Measurements from ENCODE around the gene UNC5C.

UNC5C gene

DNA sequence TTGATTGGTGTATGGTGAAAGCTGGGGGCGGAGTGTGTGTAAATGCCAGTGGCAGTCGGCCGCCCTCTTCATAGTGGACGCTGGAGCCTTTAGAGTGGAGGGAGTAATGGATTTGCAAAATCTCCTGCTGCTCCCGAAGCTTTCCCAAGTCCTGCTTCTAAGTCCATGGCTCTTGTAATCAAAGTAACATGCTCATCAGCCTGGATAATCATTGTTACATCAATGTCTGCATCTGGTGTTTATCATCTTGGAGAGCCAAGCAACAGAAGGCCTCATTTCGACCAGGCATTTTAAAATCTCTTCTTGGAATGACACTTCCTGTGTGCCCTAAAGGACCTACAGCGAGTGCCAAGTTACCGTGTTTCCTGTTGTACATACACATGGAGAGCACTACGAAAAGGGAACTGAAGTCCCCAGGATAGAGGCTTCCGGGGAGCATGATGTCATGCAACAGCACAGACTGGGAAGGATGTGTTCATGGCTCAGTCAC, 32.2 kb downstream of the UNC5C start:
- DNase-seq: no peak

DNA sequence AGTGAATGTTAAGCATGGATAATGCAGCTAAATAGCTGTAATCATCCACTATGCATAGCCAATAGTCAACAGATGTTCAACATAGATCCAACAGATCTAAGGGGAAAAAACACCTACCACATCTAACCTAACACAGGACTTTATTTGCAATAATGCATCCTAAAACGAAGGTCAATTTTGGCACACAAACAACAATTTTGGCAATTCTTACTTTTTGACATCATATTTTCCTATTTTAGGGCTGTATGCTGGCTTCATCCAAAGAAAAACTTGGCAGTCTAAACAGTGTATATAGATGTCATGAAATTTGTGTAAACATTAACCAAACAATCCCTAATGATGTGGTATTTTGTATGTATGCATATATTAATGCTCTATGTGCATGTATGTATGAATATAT, 33.2 kb downstream of the UNC5C start:
- DNase-seq: no peak

DNA sequence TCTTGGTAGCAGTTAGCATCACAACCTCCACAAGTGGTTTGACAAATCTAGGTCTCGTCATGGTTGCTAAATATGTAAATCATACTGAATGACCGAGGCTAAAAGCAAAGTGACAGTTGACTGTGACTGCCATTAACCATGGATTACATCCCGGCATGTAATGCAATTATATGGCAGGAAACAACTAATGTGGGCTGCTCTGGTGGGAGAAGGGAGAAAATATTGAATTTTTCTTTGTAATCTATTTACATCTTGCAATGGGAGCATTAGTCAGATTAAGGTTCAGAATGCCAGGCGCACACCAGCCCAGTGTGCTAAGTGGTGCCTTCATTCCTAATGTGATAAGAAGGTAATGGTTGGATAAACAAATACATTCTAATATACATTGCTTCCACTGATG, 35.8 kb downstream of the UNC5C start:
- DNase-seq: no peak

DNA sequence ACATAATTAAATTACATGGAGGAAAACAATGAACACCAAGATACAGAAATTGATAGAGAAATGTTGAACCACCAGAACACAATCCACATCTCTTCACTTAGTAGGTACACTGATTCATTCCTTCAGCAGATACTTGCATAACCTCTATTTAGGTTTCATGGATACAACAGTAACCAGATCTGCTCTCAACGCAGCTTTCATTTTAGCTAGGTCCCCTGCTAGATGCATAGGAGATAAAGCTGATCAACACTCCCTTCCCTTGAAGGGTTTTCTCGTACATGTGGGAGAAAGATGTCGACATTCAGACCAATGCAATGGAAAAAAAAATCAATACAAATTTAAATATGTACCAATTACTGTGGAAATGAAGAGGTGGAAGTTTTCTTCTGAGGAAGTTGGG, 37.3 kb downstream of the UNC5C start:
- no peak for DNase-seq

DNA sequence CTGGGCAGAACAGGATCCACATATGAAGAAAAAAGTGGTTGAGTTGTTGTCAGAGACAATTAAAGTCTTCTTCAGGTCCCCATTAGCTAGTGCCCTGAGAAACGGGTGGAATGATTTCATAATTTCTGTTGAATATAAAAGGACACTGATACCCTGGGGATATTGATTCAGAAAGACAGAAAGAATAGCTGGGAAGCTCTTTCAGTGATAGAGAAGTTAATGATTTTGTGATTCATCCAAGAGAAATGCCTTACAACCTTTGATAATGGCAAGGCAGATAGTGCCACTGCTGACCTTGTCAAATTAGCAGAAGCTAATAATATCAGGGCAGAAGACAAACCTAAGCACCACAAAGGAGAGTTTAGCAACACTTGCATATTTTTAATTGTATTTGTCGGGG, 37.9 kb downstream of the UNC5C start:
- DNase-seq: no peak

DNA sequence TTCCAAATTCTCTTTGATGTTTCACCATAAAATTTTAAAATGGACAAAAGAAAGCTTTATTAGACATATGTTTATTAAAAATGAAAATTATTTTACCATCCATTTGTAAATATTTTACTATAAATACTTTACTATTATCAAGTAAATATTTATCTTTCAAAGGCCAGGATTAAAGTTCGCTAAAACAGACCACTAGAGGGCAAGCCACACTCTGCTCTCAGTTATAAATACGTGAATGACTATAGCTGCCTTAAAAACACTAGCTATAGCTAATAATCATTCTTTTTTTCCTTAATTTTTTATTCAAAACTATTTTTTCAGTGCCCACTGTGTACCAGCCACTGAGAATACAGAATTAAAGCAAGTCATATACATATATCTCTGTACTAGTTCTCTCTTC, 38.6 kb downstream of the UNC5C start:
- DNase-seq: no peak

DNA sequence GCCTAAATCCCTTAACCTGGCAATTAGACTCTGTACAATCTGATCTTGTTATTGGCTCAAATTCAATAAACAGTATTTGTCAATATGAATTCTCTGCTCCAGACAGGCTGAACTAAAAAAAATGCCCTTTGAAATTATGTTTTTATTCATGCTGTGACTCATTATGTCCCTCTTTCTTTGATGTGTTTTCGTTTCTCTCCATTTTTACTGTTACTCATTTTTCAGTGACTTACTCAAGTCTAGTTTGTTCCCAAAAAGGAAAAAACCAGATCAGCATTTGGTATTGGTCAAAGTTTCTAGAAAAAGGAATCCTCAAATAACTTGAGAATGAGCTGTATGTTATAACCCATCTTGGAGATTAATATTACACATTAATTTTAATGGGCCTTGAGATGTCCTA, 40.4 kb downstream of the UNC5C start:
- DNase-seq: no peak

DNA sequence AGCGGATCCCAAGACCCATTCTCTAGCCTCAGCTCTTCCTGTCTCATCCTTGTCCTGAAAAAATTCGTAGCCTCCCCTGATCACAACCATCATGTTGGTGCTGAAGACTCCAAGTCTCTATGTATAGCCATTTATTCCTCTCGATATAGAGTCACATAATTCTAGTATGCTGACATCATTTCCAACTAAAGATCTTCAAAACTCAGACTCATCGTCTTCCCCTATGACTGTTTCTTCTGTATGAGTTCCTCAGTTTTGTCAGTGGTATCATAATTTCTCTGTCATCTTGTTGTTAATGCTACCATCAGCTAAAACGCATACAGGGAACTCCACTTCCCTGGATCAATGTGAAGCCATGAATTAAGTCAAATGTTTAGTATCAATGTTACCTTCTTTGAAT, 41.2 kb downstream of the UNC5C start:
- no peak for DNase-seq

DNA sequence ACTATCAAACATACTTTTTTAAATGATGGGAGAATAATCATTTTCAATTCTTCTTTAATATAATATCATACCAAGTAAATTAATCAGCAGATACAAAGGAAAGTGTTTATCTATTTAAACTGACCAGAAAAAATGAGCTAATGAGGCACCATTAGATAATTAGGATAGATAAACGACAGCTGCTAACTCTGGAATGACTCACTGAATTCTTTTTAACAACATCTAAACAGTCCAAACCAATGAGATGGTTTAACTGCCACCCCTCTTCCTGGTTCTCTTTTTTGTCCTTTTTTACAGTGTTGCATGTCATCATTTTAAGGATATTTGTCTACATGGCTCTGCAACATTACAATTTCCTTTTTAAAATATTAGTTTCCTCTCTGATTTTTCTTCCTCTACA, 41.6 kb downstream of the UNC5C start:
- DNase-seq: no peak

DNA sequence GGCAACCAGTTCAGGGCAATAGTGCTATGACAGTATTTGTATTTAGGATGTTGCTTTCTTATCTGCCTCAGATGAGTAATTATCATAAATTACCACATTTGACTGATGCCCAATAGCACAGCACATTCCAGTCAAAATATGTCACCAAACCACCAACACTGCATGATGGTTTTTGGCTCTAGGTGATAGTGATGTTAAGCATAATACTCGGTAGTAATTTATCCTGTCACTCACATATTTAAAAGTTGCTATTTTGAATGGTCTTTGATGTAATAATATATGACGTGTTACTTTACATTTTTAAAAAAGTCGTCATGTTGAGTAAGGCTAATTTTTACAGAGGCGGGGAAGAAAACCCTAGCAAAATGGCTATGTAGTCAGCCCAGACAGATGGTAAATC, 42.5 kb downstream of the UNC5C start:
- DNase-seq: no peak

DNA sequence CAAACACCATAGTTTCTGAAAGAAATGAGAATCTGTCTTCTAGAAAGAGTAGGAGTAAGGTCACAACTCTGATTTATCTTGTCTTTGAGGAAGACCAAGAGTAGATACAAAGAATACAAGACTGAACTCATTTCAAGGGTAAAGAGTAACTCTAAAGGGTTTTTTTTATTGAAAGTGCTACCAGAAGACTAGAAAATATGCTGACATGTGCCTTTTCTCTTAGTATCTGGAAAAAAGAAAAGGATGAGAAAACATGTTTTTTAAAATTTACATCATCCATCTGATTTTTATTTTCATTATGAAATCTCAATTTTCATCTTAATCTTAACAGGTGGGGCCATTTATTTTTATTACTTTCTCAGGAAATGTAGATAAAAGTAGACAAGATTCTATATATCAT, 43.0 kb downstream of the UNC5C start:
- no peak for DNase-seq

DNA sequence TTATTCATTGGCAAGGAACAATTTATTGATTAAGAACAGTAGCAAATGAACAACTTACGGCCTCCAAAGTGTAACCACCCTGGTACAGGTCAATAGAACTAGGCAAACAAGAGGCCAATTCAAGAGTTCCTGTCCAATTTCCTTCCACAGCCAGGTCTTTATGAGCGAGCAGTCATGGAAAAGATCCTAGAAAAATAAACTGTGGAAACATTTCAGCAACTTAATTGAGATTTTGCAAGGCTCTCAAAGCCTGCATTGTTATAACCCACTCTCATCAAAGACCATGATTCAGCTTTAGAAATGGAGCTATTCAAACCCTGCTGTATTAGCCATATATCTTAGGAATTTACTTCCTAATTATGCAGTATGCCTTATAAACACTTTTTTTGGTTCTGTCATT, 43.6 kb downstream of the UNC5C start:
- no peak for DNase-seq

DNA sequence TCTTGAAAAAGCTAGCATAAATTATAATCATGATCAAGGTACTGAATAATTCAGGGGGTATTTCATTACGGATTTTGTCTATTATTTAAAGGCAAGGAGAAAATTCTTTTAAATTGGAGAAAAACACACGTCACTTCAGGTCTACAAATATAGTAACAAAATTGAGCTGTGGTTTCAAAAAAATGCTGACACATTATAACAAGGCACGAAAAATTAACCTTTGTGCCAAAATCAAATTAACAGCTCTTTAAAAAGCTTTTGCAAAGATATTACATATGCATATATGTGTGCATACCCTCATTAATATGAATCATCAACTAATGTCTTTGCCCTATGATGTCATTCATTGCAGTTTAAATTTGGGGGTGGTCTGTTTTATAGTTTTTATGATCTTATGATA, 44.3 kb downstream of the UNC5C start:
- no peak for DNase-seq

DNA sequence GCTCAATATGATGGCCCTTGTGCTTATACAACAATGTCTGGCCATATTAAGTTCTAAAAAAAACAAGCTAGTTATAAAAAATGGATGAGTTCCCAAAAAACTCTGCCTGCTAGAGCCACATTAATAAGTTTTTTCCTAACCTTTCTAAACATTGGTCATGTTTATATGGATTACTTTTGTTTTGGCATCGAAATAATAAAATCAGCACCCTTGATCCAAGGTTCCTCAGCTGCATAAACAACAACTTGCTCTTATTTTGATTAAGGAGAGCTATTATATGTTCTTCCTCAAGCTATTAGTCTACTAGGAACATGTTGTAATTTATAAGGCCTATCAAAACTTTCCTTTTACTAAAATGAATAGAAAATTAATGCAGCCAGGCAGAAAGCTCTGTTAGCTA, 48.4 kb downstream of the UNC5C start:
- no peak for DNase-seq

DNA sequence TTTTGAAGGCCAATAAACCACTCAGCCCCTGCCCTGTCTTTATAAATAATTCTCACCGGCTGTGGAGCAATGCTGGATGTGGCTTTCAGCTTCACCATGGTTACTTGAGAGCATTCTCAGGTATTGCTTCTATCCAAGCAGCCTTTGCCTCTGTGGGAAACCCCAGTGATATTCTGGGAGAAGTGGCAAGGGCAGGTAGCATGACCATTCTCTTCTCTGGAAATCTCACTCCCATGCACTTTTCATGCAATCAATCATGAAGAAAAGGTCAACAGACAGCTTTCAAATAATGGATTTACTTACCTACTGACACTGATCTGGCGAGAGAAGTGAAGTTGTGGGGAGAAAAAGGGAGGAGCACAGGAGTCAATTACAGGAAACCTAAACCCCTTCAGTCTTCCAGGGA, 49.5 kb downstream of the UNC5C start:
- DNase-seq: no peak

DNA sequence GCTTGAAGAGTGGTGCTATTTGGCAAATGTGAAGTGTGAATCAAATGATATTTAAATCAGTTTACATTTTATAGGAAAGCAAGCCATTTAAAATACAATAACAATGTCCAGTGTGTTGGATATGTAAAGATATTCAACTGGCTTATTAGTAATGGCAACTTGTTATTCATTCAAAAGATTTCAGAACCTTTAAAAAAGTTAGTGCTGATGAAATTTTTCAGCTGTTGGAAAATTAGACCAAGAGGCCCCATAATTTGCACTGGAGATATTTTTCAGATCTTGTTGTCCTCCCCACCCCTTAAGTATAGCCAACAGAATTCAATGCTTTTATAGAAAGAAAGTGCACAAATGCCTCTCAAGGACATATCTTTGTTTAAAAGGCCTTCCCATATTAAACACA, 54.6 kb downstream of the UNC5C start:
- DNase-seq: no peak

DNA sequence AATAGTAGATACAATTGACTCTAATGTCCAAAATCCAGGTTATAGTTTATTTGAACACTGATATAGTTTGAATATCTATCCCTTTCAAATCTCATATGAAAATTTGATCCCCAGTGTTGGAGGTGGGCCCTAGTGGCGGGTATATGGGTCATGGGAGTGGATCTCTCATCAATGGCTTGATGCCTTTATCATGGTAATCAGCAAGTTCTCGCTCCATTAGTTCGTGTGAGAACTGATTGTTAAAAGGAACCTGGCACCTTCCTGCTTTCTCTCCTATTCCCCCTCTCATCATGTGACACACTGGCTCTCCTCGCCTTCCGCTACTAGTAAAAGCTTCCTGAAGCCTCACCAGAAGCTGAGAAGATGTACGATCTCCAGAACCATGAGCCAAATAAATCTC, 70.1 kb downstream of the UNC5C start:
- no peak for DNase-seq

DNA sequence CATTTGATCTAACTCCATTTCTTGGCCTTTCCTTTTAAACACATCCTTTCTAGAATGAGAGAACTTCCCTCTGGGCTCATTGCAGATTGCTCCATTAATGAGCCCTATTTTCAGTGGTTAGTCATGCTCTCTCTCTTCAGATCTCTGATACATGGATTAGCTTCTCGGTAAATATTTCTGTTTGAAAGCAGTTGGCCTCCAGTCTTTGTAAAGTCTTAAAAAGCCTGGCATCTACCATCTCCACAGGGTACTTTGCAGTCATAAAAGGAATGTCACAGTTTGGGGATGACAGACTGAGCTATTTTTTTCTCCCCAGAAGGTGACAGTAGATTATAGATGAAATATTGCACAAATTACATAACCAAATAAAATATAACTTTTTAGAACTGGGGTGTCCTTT, 72.7 kb downstream of the UNC5C start:
- DNase-seq: no peak

DNA sequence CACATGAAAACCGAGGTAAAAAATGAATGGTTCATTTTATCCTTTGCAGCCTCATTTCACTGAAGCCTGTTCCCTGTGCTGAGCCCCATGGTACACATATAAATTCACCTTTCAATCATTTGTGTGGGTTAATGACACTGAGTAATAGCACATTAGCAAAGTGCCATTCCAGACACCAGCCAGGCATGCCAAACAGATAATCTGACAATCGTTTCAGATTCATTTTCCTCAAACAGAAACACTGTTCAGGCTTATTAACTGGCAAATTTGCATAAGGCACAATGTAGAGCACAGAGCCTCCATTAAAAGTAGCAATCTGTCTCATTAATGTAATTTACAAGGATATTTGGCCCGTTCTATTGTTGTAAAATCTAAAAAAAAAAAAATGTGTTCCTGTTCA, 76.2 kb downstream of the UNC5C start:
- no peak for DNase-seq

DNA sequence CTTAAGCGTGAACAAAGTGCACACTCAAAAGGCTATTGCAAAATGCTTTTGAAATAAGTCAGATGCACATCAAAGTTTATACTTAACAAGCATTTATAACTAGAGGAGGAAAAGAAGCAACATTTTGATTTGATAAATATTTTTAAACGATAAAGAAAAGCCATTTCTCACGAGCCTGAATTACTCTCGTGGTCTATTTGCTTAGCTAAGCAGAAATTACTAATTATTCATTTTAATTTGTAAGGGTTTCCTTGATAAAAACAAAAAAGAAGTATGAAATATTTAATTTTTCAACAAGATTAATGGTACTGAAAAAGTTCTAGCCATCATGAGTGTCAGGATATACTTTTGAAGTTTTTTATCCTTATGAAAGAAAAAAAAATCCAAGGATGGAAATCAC, 78.2 kb downstream of the UNC5C start:
- DNase-seq: no peak

DNA sequence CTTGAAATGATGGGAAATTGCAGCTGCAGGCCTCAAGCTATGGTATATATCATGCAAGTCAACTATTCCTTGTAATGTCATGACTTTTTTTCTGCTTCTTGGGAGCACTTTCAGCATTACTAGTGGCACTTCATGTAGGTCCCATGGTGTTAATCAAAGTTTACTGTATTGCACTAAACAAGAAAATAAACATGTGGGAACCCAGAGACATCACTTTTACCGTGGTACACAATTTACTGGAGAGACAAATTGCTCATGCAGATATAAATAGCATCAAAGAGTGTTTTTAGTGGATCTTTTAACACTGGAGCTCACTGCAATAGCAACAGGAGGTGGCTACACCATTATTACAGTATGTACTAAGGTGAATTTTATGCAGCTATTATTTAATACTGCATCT, 79.2 kb downstream of the UNC5C start:
- no peak for DNase-seq

DNA sequence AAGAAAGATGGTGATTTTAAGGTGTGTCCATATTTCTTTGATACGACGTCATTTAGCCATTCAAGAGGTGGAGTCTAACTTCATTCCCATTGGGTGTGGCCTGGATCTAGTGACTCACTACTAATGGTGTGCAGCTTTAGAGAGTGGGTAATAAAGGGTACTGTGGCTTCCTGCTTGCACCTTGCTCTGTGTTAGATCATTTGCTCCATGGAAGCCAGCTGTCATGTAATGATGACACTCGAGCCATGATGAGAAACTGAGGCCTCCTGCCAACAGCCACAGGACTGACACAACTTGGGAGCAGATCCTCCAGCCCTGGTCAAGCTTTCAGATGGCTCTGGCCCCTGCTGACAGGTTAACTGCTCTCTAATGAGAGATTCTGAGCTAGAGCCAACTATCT, 82.0 kb downstream of the UNC5C start:
- DNase-seq: no peak

DNA sequence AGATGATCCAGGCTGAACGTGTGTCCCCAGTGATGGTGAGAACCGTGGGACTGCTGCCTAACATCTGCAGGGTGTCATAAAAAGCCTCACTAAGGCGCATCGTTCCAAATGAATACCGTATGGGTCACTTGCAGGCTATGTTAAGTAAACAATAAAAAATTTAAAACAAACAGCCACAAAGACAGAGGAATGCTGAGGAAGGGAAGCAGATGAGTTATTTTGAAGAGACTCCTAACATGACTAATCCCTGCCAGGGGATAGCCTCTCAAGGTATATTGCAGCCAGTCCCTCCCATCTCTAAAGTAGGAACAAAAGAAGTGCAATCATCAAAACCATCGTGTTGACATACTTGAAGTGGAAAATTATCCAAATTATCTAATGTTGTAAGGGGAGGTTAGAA, 83.8 kb downstream of the UNC5C start:
- DNase-seq: no peak

DNA sequence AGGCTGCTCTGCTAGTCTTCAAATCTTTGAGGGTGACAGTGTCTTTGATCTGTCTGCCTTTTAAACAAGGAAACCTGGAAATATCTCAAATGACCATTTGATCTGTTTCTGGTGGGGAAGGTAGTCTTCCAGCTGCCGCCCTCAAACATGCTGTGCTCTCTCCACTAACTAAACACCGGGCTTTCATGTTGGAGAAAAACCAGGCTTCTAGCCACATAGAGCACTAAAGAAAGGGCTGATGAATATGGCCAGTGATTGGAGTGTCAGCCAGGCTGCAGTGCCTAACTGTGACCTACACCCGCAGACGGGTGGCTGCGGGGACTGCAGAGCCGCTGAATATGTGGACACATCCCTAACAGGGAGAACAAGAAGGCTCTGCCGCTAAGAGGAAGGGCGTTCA, 85.9 kb downstream of the UNC5C start:
- no peak for DNase-seq

DNA sequence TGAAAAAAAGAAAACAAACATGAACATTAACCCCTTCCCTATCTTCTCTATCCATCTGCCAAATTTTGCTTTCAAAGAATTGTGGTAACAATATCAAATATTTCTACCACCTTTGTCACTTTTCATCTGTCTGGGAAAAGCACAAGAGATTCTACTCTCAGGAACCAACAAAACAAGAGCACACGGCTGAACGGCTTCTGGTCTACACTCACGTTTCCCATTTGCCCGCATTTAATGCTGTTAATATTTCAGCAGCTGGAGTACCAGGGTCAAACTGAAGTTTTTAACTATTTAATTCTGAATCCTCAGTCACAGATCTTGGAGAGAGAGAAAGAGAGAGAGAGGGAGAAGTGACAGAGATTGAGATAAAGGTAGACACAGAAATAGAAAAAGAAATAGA, 91.4 kb downstream of the UNC5C start:
- no peak for DNase-seq

DNA sequence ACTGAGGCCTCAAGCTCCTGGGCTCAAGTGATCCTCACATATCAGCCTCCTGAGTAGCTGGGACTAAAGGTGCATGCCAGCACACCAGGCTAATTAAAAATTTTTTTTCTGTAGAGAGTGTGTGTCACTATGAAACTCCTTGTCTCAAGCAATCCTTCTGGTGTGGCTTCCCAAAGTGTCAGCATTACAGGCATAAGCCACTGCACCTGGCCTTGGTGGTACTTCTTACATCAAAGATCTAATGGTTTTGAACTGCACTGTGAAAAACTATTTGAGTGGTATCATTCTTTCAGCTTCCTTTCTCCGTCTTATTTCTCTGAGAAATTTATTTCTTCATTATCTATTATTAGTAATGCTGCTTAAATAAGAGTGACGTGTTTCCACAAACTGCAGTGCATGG, 98.5 kb downstream of the UNC5C start:
- no peak for DNase-seq
